Right ventricle myocardium superior (tissue), 1 donor: ENCODE data around the gene XYLT1. TPM values are rescaled to one million over a fixed set of nuclear protein-coding genes. Genes with fewer than 3 reads are reported as not detected.
A peak's percentile ranks its signal among the peaks of the same experiment; 100 is the strongest.

Source experiments
- ATAC-seq: fragments of 200-7000 bp; cut with Tn5 transposase; one replicate; pipeline ENCODE4 v1.9.1; 2020; ENCODE audit warnings: mild to moderate bottlenecking; ENCODE audit not compliant: poor library complexity
- DNase-seq: peaks from one replicate; pipeline ENCODE4 v3.0.0-alpha.2; 2020
- intact Hi-C: fragments of 100-400 bp; cut with DNase I; formaldehyde crosslinking; loops from one replicate; pipeline ENCODE4 v1.11.2; 2022
- total RNA-seq: library from RNA; stranded (reverse); fragmentation: NEBNext Ultra II Directional; extraction: Animal tissue kit (Norgen Biotek cat#: 25700); gene quantifications from one replicate; pipeline ENCODE4 v1.2.1, GENCODE V29; 2021
- donor health status: DM: no; HTN: yes; CAD: no; lungs with severe emphysema.

XYLT1 gene
- total RNA-seq, 1 donor from 2014 or later: 1.7 TPM

DNA sequence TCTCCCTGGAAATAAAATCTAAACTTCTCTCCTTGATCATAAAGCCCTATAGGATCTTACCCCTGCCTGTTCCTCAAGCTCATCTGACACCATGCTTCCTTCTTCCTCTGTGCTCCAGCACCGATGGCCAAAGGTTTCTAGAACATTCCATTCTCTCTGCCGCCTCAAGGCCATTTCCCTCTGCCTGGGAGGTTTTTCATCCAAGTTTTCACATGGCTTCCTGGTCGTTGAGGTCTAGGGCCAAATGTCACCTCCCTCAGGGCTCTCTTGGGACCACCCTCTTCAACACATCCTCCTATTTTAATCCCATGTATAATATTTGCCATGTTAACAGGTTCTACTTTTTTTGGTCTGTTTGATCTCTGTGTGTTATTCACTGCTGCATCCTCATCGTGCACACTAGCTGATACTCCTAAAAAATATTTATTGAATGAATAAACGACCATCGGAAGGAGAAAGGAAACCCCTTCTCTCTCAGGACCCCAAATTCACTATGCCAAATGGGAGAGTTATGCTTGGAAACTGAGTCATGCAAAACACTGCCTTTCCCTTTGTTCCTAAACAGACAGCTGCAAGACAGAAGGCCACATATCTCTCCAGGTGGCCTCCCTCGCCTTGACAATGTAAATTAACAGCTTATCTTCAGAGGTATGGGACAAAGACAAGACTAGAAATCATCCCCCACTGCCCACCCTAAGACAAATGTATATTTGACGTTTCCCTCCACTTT, 78.5 kb downstream of the XYLT1 start:
- intact Hi-C loops: no loop called here

GRCh38 chr16:17391715-17392114, 79.0 kb downstream of the XYLT1 start:
- intact Hi-C loops: no loop called here
- no peak for ATAC-seq
- DNase-seq: no peak

More for the DNA sequence above, 78.5 kb downstream of the XYLT1 start:
- DNase-seq (no peak), ATAC-seq (no peak)

GRCh38 chr16:17389384-17389783, 81.4 kb downstream of the XYLT1 start:
- no peak for ATAC-seq
- intact Hi-C loops: no loop called here
- no peak for DNase-seq

DNA sequence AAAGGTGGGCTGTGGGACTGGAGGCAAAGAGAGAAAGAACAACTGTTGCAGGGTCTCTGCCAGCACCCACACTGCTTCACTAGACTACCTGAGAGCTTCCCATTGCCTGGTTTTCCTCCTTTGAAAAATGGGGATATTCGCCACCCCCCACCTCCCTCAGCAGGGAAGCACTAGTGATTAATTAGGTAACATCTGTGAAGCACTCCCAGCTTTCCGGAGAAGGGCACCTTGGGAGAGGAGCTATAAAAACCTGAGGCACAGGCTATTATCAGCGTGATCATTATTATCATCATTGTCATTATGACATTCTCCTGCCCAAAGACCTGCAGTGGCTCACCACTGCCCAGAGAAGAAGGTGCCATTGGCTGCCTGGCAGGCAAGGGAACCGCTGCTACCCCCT, 83.5 kb downstream of the XYLT1 start:
- intact Hi-C loops: no loop called here
- DNase-seq: no peak
- no peak for ATAC-seq

DNA sequence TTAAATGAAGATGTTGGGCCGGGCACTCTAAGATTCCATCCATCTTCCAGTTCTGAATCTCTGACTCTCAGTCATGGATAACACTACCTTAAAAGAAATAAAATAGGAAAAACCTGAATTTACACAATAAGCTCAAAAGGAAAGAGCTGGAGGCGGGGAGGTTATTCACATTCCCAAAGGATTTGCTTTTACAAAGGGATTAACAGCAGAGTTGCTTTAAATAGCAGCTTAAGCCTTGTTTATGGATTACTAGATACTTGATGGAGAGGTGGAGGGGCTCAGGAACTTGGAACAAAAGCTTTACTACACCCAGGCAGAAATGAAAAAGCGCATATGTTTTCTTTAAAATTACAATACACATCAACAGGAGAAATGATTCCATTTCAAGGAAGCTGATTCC, 84.5 kb downstream of the XYLT1 start:
- DNase-seq (no peak), ATAC-seq (no peak)
- intact Hi-C loops: no loop called here

- DNase-seq (no peak), ATAC-seq (no peak)
- intact Hi-C loops: no loop called here
Measured at GRCh38 chr16:17384471-17384870, 86.3 kb downstream of the XYLT1 start.

- intact Hi-C loops: no loop called here
- DNase-seq: no peak
- ATAC-seq: peak; percentile 24
Measured at GRCh38 chr16:17382949-17383863, 87.6 kb downstream of the XYLT1 start.

- intact Hi-C loops: no loop called here
- no peak for ATAC-seq
- DNase-seq: no peak
Measured at GRCh38 chr16:17382514-17382913, 88.2 kb downstream of the XYLT1 start.

GRCh38 chr16:17381784-17382183, 89.0 kb downstream of the XYLT1 start:
- ATAC-seq (no peak), DNase-seq (no peak)
- intact Hi-C loops: no loop called here

DNA sequence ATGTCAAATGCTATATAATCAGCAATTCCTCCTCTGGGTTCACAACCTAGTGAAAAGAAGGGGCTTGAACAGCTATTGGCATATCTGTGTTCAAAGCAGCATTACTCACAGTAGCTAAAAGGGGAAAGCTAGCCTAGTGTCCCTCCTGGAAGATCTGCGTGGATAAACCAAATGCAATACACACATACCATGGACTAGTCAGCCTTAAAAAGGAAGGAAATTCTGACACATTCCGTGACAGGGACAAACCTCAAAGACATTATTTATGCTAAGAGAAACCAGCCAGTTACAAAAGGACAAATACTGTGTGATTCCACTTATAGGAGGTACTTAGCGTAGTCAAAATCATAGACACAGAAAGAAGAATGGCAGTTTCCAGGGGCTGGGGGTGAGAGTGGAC, 90.1 kb downstream of the XYLT1 start:
- intact Hi-C loops: no loop called here
- DNase-seq (no peak), ATAC-seq (no peak)

DNA sequence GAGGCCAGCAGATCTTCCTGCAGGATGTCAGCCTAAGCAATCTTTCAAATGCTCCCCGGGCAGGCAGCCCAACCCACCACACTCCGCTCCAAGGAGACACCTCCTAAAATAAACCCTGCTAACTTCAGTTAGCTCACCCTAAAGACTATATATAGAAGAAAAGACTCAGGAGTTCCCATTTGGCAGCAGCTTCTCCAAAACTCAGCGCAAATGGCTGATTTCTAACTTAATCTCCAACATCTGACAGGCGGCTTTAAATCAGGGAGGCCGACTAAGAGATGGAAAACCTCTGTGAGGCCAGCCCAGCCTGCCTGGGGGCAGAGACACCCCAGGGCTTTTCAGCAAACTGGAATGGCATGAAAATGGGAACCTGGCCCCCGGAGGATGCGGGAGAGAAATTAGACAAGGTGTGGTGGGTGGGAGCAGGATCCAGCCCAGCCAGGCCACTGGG, 91.6 kb downstream of the XYLT1 start:
- ATAC-seq (peak; percentile 85), DNase-seq (peak; percentile 74)
- intact Hi-C loops: no loop called here

DNA sequence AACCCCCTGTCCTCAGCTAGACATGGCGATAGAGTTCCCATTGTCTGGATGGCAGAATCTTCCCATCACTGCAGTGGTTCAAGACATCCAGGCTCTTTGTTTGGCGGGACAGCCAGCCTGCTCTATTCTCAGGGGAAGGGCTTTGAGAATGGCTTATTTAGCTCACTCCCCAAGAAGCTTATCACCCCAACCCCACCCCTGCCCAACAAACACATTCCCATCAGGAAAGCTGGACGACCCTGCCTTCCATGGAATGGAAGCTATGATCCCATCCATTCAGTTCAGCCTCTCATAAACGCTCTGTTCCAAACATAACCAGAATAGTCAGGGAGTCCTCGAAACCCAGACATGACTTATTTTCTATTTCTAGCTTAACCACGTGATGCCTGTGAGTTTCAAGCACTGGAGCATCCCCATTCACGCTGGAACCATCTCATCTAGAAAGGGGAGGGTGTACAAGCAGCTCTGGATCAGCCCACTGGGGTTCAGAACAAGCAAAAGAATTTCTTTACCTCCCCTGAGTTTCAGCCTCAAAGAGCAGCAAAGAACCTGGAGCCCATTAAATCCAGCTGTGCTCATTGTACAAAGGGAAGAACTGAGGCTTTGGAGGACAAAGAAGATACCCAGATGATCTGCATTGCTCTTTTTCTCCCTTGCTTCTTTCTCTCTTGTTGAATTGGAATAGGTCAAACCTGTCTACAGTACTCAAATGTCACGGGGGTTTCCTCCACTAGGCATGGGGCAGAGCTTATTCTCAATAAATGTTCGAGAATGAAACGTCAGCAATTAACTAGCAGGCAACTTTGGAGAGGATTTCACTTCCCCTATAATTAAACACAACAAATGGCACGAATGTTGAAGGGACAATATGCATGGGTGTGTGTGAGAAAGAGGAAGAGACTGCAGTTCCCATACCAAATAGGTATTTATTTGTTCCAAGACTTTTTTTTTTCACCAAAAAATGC, 93.1 kb downstream of the XYLT1 start:
- intact Hi-C loops: no loop called here
- ATAC-seq (peak; percentile 82), DNase-seq (no peak)

- intact Hi-C loops: no loop called here
- DNase-seq (no peak), ATAC-seq (no peak)
Measured at GRCh38 chr16:17375461-17376304, 95.1 kb downstream of the XYLT1 start.

- DNase-seq (no peak), ATAC-seq (no peak)
- intact Hi-C loops: no loop called here
Measured at GRCh38 chr16:17374668-17375255, 96.0 kb downstream of the XYLT1 start.

- no peak for DNase-seq
Measured at GRCh38 chr16:17373533-17373932, 97.2 kb downstream of the XYLT1 start.

DNA sequence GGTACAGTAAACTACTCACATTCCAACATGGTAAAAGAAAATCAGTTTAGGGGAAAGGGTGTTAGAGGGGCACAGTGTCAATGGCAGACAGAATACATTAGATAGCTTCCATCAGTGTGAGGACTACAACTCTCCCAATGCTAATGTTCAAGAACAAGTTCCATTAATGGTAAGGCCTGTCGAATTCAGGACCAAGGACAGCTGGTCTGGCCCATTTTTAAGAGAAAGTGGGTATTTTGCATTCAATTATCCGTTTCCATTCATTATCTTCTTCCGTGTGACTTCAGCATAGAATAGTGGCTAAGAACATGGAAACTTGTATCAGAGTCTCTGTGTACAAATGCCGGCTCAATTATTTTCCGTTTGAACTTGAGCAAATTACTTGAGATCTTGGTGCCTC, 98.4 kb downstream of the XYLT1 start:
- intact Hi-C loops: no loop called here
- ATAC-seq (no peak), DNase-seq (no peak)

More at GRCh38 chr16:17373533-17373932, 97.2 kb downstream of the XYLT1 start:
- intact Hi-C loops: no loop called here
- no peak for ATAC-seq

GRCh38 chr16:17371299-17371698, 99.5 kb downstream of the XYLT1 start:
- DNase-seq (no peak), ATAC-seq (no peak)
- intact Hi-C loops: no loop called here
